Suprapubic skin (tissue), 3 donors: ENCODE results near the gene RANGRF.

ENCODE experiments used
- CTCF ChIP-seq, 2 donors: fragments of 200-600 bp in 1 of 2; fragments of 450-650 bp in 1 of 2; sonication (generic) in 1 of 2; IDR thresholded peaks; one replicate each; pipeline ENCODE4 v1.5.1; 2016 to 2019; ENCODE audit warnings: antibody characterized with exemption in 2 of 2, mild to moderate bottlenecking in 1 of 2, moderate library complexity in 1 of 2
- POLR2A ChIP-seq, 2 donors: fragments of 450-650 bp; IDR thresholded peaks; one replicate each; pipeline ENCODE4 v1.6.1; 2017; ENCODE audit warnings: antibody characterized with exemption in 2 of 2, mild to moderate bottlenecking in 2 of 2, moderate library complexity in 2 of 2

- no peak for TF ChIP-seq CTCF (IDR thresholded peaks at IDR 0.05)
- TF ChIP-seq POLR2A (IDR thresholded peaks at IDR 0.05), result no peak
These were observed 26.6 kb downstream of the RANGRF start for GRCh38 chr17:8314797-8315763.
